PFSK-1 (cell line): ENCODE data around the gene PLA2G4D.

Experiments used
- FOXP2 ChIP-seq: optimal IDR thresholded peaks from 2 replicates; pipeline ENCODE3; 2011; ENCODE audit warnings: borderline replicate concordance, control low read depth, inconsistent platforms; ENCODE audit not compliant: insufficient read depth; ENCODE audit errors: extremely low read length, extremely low read depth
- POLR2AphosphoS5 ChIP-seq: IDR thresholded peaks from 2 replicates; pipeline ENCODE4 v1.6.1; 2012; ENCODE audit warnings: low read depth, mild to moderate bottlenecking, control low read depth, low read length, moderate library complexity
- REST ChIP-seq, 2 experiments: IDR thresholded peaks; 2 replicates each; pipeline versions ENCODE4 v1.6.1 to v1.8.0; 2011 to 2012; ENCODE audit warnings: low read depth in 2 of 2, low read length in 2 of 2, control low read depth in 1 of 2, inconsistent platforms in 1 of 2, mild to moderate bottlenecking in 1 of 2, moderate library complexity in 1 of 2; ENCODE audit not compliant: insufficient read depth in 1 of 2
- TAF1 ChIP-seq: IDR thresholded peaks from 2 replicates; pipeline ENCODE4 v1.6.1; 2012; ENCODE audit warnings: low read length, control low read depth, borderline replicate concordance; ENCODE audit not compliant: insufficient read depth

GRCh38 chr15:42056934-42057798, 37.2 kb downstream of the PLA2G4D start:
- no peak for TF ChIP-seq POLR2AphosphoS5
- peak; percentile 83 for TF ChIP-seq FOXP2
- TF ChIP-seq TAF1: no peak
- no peak for TF ChIP-seq REST (IDR thresholded peaks at IDR 0.05; ENCODE audit: insufficient read depth in 1 of 2, low read depth in 2 of 2, low read length in 2 of 2)
